IMR-90 (cell line): ENCODE data around the gene FREM3. TPM values are rescaled to one million over a fixed set of nuclear protein-coding genes. Genes with fewer than 3 reads are reported as not detected.

Source experiments
- ATAC-seq: fragments of 200-7000 bp; cut with Tn5 transposase; 2 replicates; pipeline ENCODE4 v1.9.1; 2020; ENCODE audit warnings: low read depth, mild to moderate bottlenecking, moderate library complexity
- BruUV-seq: library from RNA; stranded (reverse); fragments of 400-500 nt; replicated peaks from 2 replicates; lab custom pipeline; 2021; lab: Mats Ljungman, UMichigan
- CTCF ChIA-PET: fragments of 300-600 bp; formaldehyde crosslinking; extraction: SDS; loops from one replicate; lab custom pipeline; 2021; ENCODE audit warnings: antibody characterized with exemption; lab: Yijun Ruan, JAX
- POLR2A ChIA-PET: fragments of 300-600 bp; sonication (Branson Sonifier 250); formaldehyde crosslinking; loops from one replicate; lab custom pipeline; 2022; ENCODE audit warnings: antibody characterized with exemption; ENCODE audit not compliant: unreplicated experiment; lab: Charles Lee
- DNase-seq: peaks from one replicate; pipeline ENCODE4 v3.0.0; 2013
- H2AFZ ChIP-seq: replicated peaks from 2 replicates; pipeline ENCODE3; 2013; ENCODE audit warnings: low read length, mild to moderate bottlenecking; ENCODE audit not compliant: poor library complexity
- H2AK5ac ChIP-seq: 2 replicates; pipeline ENCODE4 v1.6.1; 2013; ENCODE audit warnings: low read depth, low read length, inconsistent platforms
- H2AK9ac ChIP-seq: replicated peaks from 2 replicates; pipeline ENCODE3; 2013; ENCODE audit warnings: mild to moderate bottlenecking, low read depth, low read length, moderate library complexity; ENCODE audit not compliant: poor library complexity
- H2BK120ac ChIP-seq: 2 replicates; pipeline ENCODE4 v1.6.1; 2013; ENCODE audit warnings: low read depth, low read length, inconsistent platforms
- H2BK15ac ChIP-seq: 3 replicates; pipeline ENCODE4 v1.6.1; 2013; ENCODE audit warnings: low read depth, low read length, inconsistent platforms
- H2BK20ac ChIP-seq: 2 replicates; pipeline ENCODE4 v1.6.1; 2013; ENCODE audit warnings: low read depth, mild to moderate bottlenecking, inconsistent platforms, low read length, moderate library complexity
- H2BK5ac ChIP-seq: 2 replicates; pipeline ENCODE4 v1.6.1; 2013; ENCODE audit warnings: mild to moderate bottlenecking, low read depth, low read length, inconsistent platforms; ENCODE audit not compliant: poor library complexity, severe bottlenecking
- H3K14ac ChIP-seq: replicated peaks from 2 replicates; pipeline ENCODE4 v1.6.1; 2013; ENCODE audit warnings: low read depth, low read length, inconsistent platforms
- H3K18ac ChIP-seq: 2 replicates; pipeline ENCODE4 v1.6.1; 2013; ENCODE audit warnings: low read depth, low read length, control low read depth
- H3K23ac ChIP-seq: 2 replicates; pipeline ENCODE4 v1.6.1; 2013; ENCODE audit warnings: low read depth, low read length, inconsistent platforms
- H3K27ac ChIP-seq: 2 replicates; pipeline ENCODE4 v1.5.1; 2013; ENCODE audit warnings: mild to moderate bottlenecking, control low read depth, low read length; ENCODE audit not compliant: insufficient read depth
- H3K27me3 ChIP-seq: 2 replicates; pipeline ENCODE4 v1.6.1; 2013; ENCODE audit warnings: low read length; ENCODE audit not compliant: control insufficient read depth, insufficient read depth
- H3K36me3 ChIP-seq: 2 replicates; pipeline ENCODE4 v1.6.1; 2013; ENCODE audit warnings: low read length, mixed read lengths; ENCODE audit not compliant: control insufficient read depth, insufficient read depth
- H3K4ac ChIP-seq: 2 replicates; pipeline ENCODE4 v1.6.1; 2013; ENCODE audit warnings: low read depth, low read length, inconsistent platforms
- H3K4me1 ChIP-seq: 2 replicates; pipeline ENCODE4 v1.6.1; 2013; ENCODE audit warnings: low read length, mixed read lengths; ENCODE audit not compliant: control insufficient read depth, insufficient read depth
- H3K4me2 ChIP-seq: 2 replicates; pipeline ENCODE4 v1.6.1; 2013; ENCODE audit warnings: low read depth, mild to moderate bottlenecking, control low read depth, low read length, moderate library complexity
- H3K4me3 ChIP-seq: 2 replicates; pipeline ENCODE4 v1.5.1; 2013; ENCODE audit warnings: low read depth, mild to moderate bottlenecking, control low read depth, low read length, moderate library complexity; ENCODE audit not compliant: insufficient read depth
- H3K56ac ChIP-seq: 2 replicates; pipeline ENCODE4 v1.6.1; 2013; ENCODE audit warnings: low read length, inconsistent platforms; ENCODE audit not compliant: insufficient read depth; ENCODE audit errors: extremely low read depth
- H3K79me1 ChIP-seq, 2 experiments: 2 replicates each; pipeline ENCODE4 v1.6.1; 2013; ENCODE audit warnings: low read length in 2 of 2, inconsistent platforms in 1 of 2, low read depth in 1 of 2
- H3K9ac ChIP-seq: 2 replicates; pipeline ENCODE4 v1.6.1; 2013; ENCODE audit warnings: low read depth, low read length, control low read depth
- H3K9me1 ChIP-seq: 2 replicates; pipeline ENCODE4 v1.6.1; 2013; ENCODE audit warnings: low read length, inconsistent platforms; ENCODE audit not compliant: insufficient read depth
- H3K9me3 ChIP-seq: 2 replicates; pipeline ENCODE4 v1.6.1; 2013; ENCODE audit warnings: low read length; ENCODE audit not compliant: control insufficient read depth, insufficient read depth
- H4K20me1 ChIP-seq: 2 replicates; pipeline ENCODE4 v1.6.1; 2013; ENCODE audit warnings: low read length, inconsistent platforms; ENCODE audit not compliant: insufficient read depth
- H4K5ac ChIP-seq: 2 replicates; pipeline ENCODE4 v1.6.1; 2013; ENCODE audit warnings: mild to moderate bottlenecking, low read depth, low read length, control low read depth
- H4K8ac ChIP-seq, 2 experiments: 2 replicates each; pipeline ENCODE4 v1.6.1; 2013; ENCODE audit warnings: low read depth in 2 of 2, low read length in 2 of 2, control low read depth in 1 of 2, inconsistent platforms in 1 of 2
- H4K91ac ChIP-seq: 2 replicates; pipeline ENCODE4 v1.6.1; 2013; ENCODE audit warnings: low read depth, low read length, inconsistent platforms; ENCODE audit not compliant: insufficient read depth
- BHLHE40 ChIP-seq: fragments of 150-350 bp; IDR thresholded peaks from 2 replicates; pipeline ENCODE4 v1.6.1; 2016; ENCODE audit warnings: mild to moderate bottlenecking, low read depth, low read length
- CEBPB ChIP-seq: IDR thresholded peaks from 2 replicates; pipeline ENCODE4 v1.6.1; 2012; ENCODE audit warnings: low read depth, low read length, improper control_type of control experiment
- CHD1 ChIP-seq: IDR thresholded peaks from 2 replicates; pipeline ENCODE4 v1.6.1; 2012; ENCODE audit warnings: low read depth, low read length, improper control_type of control experiment
- FOS ChIP-seq: fragments of 150-350 bp; IDR thresholded peaks from 2 replicates; pipeline ENCODE4 v1.6.1; 2016; ENCODE audit warnings: low read depth, low read length
- MAFK ChIP-seq: IDR thresholded peaks from 2 replicates; pipeline ENCODE4 v1.6.1; 2012; ENCODE audit warnings: low read depth, low read length, improper control_type of control experiment
- MAZ ChIP-seq: IDR thresholded peaks from 2 replicates; pipeline ENCODE4 v1.6.1; 2012; ENCODE audit warnings: low read depth, mild to moderate bottlenecking, low read length, improper control_type of control experiment, moderate library complexity, borderline replicate concordance
- MXI1 ChIP-seq: IDR thresholded peaks from 2 replicates; pipeline ENCODE4 v1.6.1; 2012; ENCODE audit warnings: low read depth, mild to moderate bottlenecking, low read length, moderate library complexity, borderline replicate concordance
- NFE2L2 ChIP-seq: fragments of 150-350 bp; IDR thresholded peaks from 2 replicates; pipeline ENCODE4 v1.6.1; 2016; ENCODE audit warnings: low read depth, mild to moderate bottlenecking, low read length
- POLR2A ChIP-seq: IDR thresholded peaks from 2 replicates; pipeline ENCODE4 v1.6.1; 2012; ENCODE audit warnings: mild to moderate bottlenecking, low read depth, low read length
- RAD21 ChIP-seq: IDR thresholded peaks from 2 replicates; pipeline ENCODE4 v1.6.1; 2012; ENCODE audit warnings: low read length, improper control_type of control experiment
- RCOR1 ChIP-seq: IDR thresholded peaks from 2 replicates; pipeline ENCODE4 v1.6.1; 2012; ENCODE audit warnings: mild to moderate bottlenecking, low read length, improper control_type of control experiment; ENCODE audit not compliant: insufficient replicate concordance
- RFX5 ChIP-seq: IDR thresholded peaks from 2 replicates; pipeline ENCODE4 v1.8.0; 2012; ENCODE audit warnings: low read depth, mild to moderate bottlenecking, low read length, moderate library complexity
- SMC3 ChIP-seq: fragments of 150-350 bp; IDR thresholded peaks from 2 replicates; pipeline ENCODE4 v1.6.1; 2016; ENCODE audit warnings: low read depth, mild to moderate bottlenecking, antibody characterized with exemption, low read length, moderate library complexity
- WGBS, 2 experiments: methylation state at CpG; one replicate each; pipeline versions ENCODE4 v1.1.5 to v1.1.7; 2013; ENCODE audit warnings: missing lambda C conversion rate in 2 of 2; ENCODE audit not compliant: insufficient read length in 1 of 2; ENCODE audit errors: extremely low coverage in 2 of 2; 5-methylcytosine and 5-hydroxymethylcytosine counted together
- dilution Hi-C: fragments of 300-500 bp; cut with HindIII; formaldehyde crosslinking; loops from one replicate; pipeline ENCODE4 v1.14.3; 2018; ENCODE audit warnings: low sequenced_read_pairs; ENCODE audit not compliant: unreplicated experiment
- in situ Hi-C: fragments of 300-500 bp; cut with MboI; formaldehyde crosslinking; loops from 3 replicates; pipeline ENCODE4 v1.14.3; 2019; ENCODE audit warnings: low sequenced_read_pairs, inconsistent platforms, mixed read lengths
- intact Hi-C: fragments of 100-400 bp; cut with micrococcal nuclease; formaldehyde crosslinking; loops from 2 replicates; pipeline ENCODE4 v1.10.0; 2022
- polyA plus RNA-seq, 3 experiments: library from polyadenylated mRNA; depleted of rRNA; stranded (reverse); fragments of >200 nt; gene quantifications; 2 replicates each; pipeline ENCODE4 v1.2.3, GENCODE V29; 2012; ENCODE audit warnings: low replicate concordance in 1 of 3
- total RNA-seq: library from RNA; depleted of rRNA; stranded (reverse); fragments of >200 nt; gene quantifications from 2 replicates; pipeline ENCODE4 v1.2.3, GENCODE V29; 2012
- TF ChIP-seq, protein P1 (sequence below): fragments of 150-350 bp; IDR thresholded peaks from 2 replicates; pipeline ENCODE4 v1.6.1; 2017; ENCODE audit warnings: mild to moderate bottlenecking, antibody characterized with exemption, low read length, low read depth
- TF ChIP-seq, protein P2 (sequence below): conservative IDR thresholded peaks from 2 replicates; pipeline ENCODE4 v1.5.1; 2012; ENCODE audit warnings: mild to moderate bottlenecking, low read depth, low read length, improper control_type of control experiment
- TF ChIP-seq, protein P3 (sequence below): fragments of 150-350 bp; IDR thresholded peaks from 2 replicates; pipeline ENCODE4 v1.6.1; 2016; ENCODE audit warnings: low read depth, mild to moderate bottlenecking, low read length, moderate library complexity, borderline replicate concordance

Gene FREM3
- total and polyA plus RNA-seq, 2 of the 4 experiments (the other 2 are of a cell fraction): not detected

DNA sequence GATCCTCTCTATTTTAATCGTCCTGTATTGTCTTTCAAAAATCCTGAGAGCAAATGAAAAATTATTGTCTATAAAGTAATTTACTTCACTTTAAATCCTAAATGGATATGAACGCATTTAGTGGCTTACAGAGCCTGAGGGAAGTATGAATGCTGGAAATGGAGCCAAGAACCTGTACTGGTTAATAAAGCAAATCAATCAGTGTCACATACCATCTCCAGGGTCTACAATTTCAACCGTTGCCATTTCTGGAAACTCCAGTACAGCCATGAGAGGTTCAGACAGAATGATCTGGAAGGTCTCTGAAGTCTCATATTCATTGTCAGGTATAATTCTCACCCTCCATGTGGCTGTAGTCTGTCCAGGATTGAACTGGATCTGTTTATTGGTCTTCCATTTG lies 76.6 kb downstream of the FREM3 start:
- POLR2A ChIA-PET: no interaction called here
- H3K4ac ChIP-seq: no peak overlapping the region
- no peak for TF ChIP-seq RFX5
- TF ChIP-seq RCOR1: no peak
- TF ChIP-seq RAD21: no peak
- TF ChIP-seq POLR2A: no peak
- no peak for TF ChIP-seq SMC3
- no peak for TF ChIP-seq NFE2L2
- TF ChIP-seq FOS: no peak
- TF ChIP-seq MXI1: no peak
- no peak for TF ChIP-seq BHLHE40
- TF ChIP-seq, protein P1, sequence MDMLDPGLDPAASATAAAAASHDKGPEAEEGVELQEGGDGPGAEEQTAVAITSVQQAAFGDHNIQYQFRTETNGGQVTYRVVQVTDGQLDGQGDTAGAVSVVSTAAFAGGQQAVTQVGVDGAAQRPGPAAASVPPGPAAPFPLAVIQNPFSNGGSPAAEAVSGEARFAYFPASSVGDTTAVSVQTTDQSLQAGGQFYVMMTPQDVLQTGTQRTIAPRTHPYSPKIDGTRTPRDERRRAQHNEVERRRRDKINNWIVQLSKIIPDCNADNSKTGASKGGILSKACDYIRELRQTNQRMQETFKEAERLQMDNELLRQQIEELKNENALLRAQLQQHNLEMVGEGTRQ: no peak
- no peak for TF ChIP-seq CHD1
- TF ChIP-seq, protein P2, sequence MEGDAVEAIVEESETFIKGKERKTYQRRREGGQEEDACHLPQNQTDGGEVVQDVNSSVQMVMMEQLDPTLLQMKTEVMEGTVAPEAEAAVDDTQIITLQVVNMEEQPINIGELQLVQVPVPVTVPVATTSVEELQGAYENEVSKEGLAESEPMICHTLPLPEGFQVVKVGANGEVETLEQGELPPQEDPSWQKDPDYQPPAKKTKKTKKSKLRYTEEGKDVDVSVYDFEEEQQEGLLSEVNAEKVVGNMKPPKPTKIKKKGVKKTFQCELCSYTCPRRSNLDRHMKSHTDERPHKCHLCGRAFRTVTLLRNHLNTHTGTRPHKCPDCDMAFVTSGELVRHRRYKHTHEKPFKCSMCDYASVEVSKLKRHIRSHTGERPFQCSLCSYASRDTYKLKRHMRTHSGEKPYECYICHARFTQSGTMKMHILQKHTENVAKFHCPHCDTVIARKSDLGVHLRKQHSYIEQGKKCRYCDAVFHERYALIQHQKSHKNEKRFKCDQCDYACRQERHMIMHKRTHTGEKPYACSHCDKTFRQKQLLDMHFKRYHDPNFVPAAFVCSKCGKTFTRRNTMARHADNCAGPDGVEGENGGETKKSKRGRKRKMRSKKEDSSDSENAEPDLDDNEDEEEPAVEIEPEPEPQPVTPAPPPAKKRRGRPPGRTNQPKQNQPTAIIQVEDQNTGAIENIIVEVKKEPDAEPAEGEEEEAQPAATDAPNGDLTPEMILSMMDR: no peak
- TF ChIP-seq, protein P3, sequence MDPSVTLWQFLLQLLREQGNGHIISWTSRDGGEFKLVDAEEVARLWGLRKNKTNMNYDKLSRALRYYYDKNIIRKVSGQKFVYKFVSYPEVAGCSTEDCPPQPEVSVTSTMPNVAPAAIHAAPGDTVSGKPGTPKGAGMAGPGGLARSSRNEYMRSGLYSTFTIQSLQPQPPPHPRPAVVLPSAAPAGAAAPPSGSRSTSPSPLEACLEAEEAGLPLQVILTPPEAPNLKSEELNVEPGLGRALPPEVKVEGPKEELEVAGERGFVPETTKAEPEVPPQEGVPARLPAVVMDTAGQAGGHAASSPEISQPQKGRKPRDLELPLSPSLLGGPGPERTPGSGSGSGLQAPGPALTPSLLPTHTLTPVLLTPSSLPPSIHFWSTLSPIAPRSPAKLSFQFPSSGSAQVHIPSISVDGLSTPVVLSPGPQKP: no peak
- TF ChIP-seq MAZ: no peak
- TF ChIP-seq CEBPB: no peak
- no peak for TF ChIP-seq MAFK
- H4K91ac ChIP-seq: no peak overlapping the region
- no peaks in the 10 kb centered on the region for H3K4me1 ChIP-seq
- H3K23ac ChIP-seq: no peak overlapping the region
- no peak for DNase-seq
- ATAC-seq: no peak
- H3K79me1 ChIP-seq: no peaks in the 10 kb centered on the region
- H3K9me1 ChIP-seq: no peaks in the 10 kb centered on the region
- no peak overlapping the region for H3K9ac ChIP-seq
- H3K14ac ChIP-seq: no peak overlapping the region
- dilution Hi-C loops: no loop called here
- intact Hi-C loops: no loop called here
- H2AK9ac ChIP-seq: no peak overlapping the region
- H4K8ac ChIP-seq: no peak overlapping the region
- no peaks in the 10 kb centered on the region for H4K20me1 ChIP-seq
- WGBS, 2 experiments: no CpG with 5 or more reads among the region's 3 CpGs
- H3K36me3 ChIP-seq: no peaks in the 10 kb centered on the region
- H3K9me3 ChIP-seq: no peaks in the 10 kb centered on the region
- H2BK5ac ChIP-seq: no peak overlapping the region
- H3K27me3 ChIP-seq: no peaks in the 10 kb centered on the region
- H3K27ac ChIP-seq: no peak overlapping the region
- in situ Hi-C loops: no loop called here
- CTCF ChIA-PET: no interaction called here
- H3K4me3 ChIP-seq: no peak overlapping the region
- H4K5ac ChIP-seq: no peak overlapping the region
- H3K56ac ChIP-seq: no peak overlapping the region
- no peak overlapping the region for H2AFZ ChIP-seq
- H3K4me2 ChIP-seq: no peak overlapping the region
- no peak overlapping the region for H3K18ac ChIP-seq
- H2BK15ac ChIP-seq: no peak overlapping the region
- H2BK20ac ChIP-seq: no peak overlapping the region
- no peak overlapping the region for H2BK120ac ChIP-seq
- no TSS peak for BruUV-seq
- H2AK5ac ChIP-seq: no peak overlapping the region
